Omental fat pad (tissue), 4 donors: ENCODE data around the gene CLDND1. TPM values are rescaled to one million over a fixed set of nuclear protein-coding genes. Genes with fewer than 3 reads are reported as not detected.
A peak's percentile ranks its signal among the peaks of the same experiment; 100 is the strongest.

Experiments
- ATAC-seq: fragments of 150-250 bp; one replicate; pipeline ENCODE4 v1.9.1; 2016; ENCODE audit warnings: mild to moderate bottlenecking, moderate library complexity; ENCODE audit not compliant: low FRiP score
- DNase-seq: peaks from one replicate; pipeline ENCODE4 v3.0.0-alpha.2; 2019; ENCODE audit warnings: low spot score
- total RNA-seq, 4 donors: library from RNA; depleted of rRNA; stranded (reverse); fragments of >200 nt; gene quantifications; one replicate each; pipeline ENCODE4 v1.1.0, GENCODE V29; 2016
- TF ChIP-seq, protein P1 (sequence below), 3 donors: fragments of 450-650 bp; IDR thresholded peaks; one replicate each; pipeline ENCODE4 v1.5.1; 2016 to 2017; ENCODE audit warnings: antibody characterized with exemption in 3 of 3, mild to moderate bottlenecking in 3 of 3, moderate library complexity in 2 of 3

The CLDND1 gene
- total RNA-seq, 4 donors from 2014 or later, result 116 to 155 (median 139) TPM

DNA sequence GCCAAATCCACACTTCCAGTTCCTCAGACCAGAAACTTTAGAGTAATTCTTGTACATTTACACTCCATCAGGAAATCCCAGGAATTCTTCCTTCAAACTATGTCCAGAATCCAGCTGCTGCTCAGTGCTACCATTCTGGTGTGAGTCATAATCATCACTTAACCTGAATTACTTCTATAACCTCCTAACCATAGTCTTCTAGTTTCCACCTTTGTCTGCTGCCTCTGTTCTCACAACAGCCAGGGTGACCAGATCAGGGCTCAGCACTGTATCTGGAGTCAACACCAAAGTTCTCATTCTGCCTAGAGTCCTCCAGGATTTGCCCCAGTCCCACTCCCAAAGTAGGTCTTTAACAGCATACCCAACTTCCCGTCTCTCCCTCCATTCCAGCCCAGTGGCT, 3.4 kb downstream of the CLDND1 start:
- ATAC-seq (no peak), DNase-seq (no peak)
- TF ChIP-seq, protein P1, sequence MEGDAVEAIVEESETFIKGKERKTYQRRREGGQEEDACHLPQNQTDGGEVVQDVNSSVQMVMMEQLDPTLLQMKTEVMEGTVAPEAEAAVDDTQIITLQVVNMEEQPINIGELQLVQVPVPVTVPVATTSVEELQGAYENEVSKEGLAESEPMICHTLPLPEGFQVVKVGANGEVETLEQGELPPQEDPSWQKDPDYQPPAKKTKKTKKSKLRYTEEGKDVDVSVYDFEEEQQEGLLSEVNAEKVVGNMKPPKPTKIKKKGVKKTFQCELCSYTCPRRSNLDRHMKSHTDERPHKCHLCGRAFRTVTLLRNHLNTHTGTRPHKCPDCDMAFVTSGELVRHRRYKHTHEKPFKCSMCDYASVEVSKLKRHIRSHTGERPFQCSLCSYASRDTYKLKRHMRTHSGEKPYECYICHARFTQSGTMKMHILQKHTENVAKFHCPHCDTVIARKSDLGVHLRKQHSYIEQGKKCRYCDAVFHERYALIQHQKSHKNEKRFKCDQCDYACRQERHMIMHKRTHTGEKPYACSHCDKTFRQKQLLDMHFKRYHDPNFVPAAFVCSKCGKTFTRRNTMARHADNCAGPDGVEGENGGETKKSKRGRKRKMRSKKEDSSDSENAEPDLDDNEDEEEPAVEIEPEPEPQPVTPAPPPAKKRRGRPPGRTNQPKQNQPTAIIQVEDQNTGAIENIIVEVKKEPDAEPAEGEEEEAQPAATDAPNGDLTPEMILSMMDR (IDR thresholded peaks at IDR 0.05), result no peak

DNA sequence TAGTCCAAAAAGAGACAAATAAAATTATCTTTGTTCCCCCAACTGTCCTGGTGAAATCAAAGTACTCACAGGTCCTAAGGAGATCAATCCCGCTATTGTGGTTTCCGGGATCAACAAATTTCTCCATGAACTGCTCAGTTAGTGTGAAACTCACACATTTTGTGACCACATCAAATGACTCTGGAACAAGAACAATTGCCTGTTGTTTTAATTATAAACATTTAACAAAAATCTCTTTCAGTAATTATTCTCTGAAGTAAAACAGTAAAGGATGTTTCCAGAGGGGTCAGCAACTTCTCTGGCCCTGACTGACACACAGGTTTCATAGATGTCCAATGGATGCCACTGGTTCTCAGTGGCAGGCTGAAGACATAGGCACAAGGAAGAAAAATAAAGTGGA, 3.9 kb downstream of the CLDND1 start:
- ATAC-seq (no peak), DNase-seq (no peak)
- TF ChIP-seq, protein P1 (IDR thresholded peaks at IDR 0.05), result no peak

DNA sequence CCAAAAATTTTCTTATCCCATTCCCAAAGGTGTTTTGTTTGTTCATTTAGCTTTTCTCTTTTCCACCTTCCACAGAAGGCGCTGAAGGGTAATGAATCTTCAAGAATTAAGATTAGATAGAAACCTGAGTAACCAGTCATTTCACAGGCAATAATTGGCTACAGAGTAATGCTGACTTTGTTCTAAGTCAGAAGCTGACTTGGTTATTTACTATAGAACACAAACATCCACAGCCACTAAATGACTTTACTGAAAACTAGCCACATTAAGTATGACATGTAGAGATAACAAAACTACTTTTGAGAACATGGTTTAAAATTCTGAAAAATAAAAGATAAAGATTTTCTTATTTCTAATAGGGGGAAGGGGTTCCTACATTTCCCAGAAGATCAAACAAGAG, 7.8 kb downstream of the CLDND1 start:
- ATAC-seq (no peak), DNase-seq (no peak)
- TF ChIP-seq, protein P1 (IDR thresholded peaks at IDR 0.05), result no peak

DNA sequence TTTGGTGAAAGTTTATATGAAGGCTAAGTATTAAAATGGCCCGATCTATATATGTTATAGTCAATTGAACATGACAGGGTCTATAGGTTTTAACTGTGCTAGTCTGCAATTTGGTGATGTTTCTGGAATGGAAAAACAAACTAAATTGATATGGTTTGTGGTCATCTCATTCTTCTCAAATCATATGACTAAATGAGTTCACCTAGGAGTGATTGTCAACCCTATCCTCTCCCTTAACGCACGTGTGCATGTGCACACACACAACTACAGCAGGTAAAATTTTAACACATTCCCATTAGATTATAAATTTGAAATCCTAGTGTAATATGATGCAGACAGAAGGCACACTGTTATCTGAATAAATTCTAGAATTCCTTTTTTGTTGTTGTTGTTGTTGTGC, 9.0 kb downstream of the CLDND1 start:
- DNase-seq (no peak), ATAC-seq (no peak)
- TF ChIP-seq, protein P1 (IDR thresholded peaks at IDR 0.05), result no peak

DNA sequence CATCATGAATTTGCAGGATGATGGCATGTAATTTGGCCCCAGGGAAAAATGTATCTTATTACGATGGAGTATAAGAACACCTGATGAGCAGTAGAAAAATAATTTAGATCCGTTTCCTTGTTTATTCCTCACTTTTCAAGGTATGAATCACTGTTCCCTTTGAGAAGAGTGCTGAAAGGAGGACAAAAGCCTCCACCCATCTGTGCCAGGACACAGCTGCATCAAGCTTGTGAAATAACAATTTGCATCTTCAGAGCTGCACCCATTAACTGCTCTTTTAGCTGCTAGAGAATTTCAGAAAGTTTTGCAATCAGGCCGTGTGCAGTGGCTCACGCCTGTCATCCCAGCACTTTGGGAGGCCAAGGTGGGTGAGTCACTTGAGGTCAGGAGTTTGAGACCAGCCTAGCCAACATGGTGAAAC, 9.6 kb downstream of the CLDND1 start:
- DNase-seq (no peak), ATAC-seq (peak; percentile 76)
- TF ChIP-seq, protein P1 (IDR thresholded peaks at IDR 0.05), result no peak

DNA sequence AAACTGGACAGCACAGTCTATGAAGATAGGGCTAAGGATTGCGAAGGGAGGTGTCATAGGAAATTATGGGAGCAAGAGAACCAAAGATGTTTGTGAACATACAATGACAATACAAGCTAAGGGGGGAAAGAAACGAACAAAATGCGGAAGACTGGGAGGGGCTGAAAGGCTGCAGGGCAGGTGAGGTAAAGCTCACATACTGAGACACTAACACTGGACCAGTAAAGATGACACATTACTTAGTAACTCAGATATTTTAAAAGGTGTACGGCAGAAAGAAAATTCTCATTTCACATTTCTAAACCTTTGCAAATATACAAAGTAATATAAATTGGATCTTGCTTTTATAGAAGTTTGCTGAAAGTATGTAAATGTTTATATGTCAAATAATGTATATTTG, 10.1 kb downstream of the CLDND1 start:
- ATAC-seq (no peak), DNase-seq (no peak)
- TF ChIP-seq, protein P1 (IDR thresholded peaks at IDR 0.05), result no peak

DNA sequence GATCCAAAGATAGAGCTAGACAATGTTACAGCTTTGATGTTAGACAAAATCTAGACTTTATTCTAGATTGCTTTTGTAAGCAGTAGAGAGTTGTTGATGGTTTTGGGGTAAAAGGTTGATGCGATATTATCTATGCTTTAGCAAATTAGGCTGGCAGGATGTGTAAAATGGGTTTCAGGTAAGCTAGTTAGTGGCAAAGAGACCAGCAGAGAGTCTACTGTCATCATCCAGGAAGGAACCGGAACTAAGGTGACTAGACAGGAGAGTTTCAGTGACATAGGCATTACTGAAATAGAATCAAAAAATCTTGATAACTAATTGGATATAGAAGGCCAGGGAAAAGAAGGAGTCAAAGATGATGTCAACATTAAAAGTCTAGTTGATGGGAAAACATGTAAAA, 14.1 kb downstream of the CLDND1 start:
- no peak for ATAC-seq
- no peak for DNase-seq
- TF ChIP-seq, protein P1 (IDR thresholded peaks at IDR 0.05), result no peak
